GM12865 (cell line): Measurements from ENCODE around the gene EPHA2.

Experiments
- DNase-seq: peaks from one replicate; pipeline ENCODE4 v3.0.0; 2010; ENCODE audit warnings: low read depth
- H3K4me3 ChIP-seq: 2 replicates; pipeline ENCODE4 v1.5.1; 2011; ENCODE audit warnings: mild to moderate bottlenecking, low read depth, low read length, control low read depth
- TF ChIP-seq, protein P1 (sequence below): IDR thresholded peaks from 2 replicates; pipeline ENCODE4 v1.5.1; 2011; ENCODE audit warnings: low read length, control low read depth, low read depth, inconsistent platforms; ENCODE audit not compliant: insufficient read depth; ENCODE audit errors: missing control alignments

Gene EPHA2

DNA sequence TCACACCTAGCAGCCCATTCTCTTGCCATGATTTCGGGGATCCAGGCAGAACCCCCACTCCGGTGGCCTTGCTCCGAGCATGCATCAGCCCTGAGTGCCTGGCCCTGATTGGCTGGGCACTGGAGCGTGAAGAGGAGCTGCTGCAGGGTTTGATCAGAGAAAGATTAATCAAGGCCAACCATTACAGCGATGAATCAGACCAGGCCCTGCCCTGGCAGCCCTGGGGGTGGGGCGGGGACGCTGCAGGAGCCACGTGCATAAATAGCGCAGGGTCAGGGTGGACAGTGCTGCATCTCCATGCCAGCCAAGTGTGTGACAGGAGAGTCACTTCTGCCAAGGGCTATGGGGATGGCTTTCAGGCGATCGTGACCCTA, 79.0 kb downstream of the EPHA2 start:
- DNase-seq, result no peak
- H3K4me3 ChIP-seq, result no peak overlapping the region
- TF ChIP-seq, protein P1, sequence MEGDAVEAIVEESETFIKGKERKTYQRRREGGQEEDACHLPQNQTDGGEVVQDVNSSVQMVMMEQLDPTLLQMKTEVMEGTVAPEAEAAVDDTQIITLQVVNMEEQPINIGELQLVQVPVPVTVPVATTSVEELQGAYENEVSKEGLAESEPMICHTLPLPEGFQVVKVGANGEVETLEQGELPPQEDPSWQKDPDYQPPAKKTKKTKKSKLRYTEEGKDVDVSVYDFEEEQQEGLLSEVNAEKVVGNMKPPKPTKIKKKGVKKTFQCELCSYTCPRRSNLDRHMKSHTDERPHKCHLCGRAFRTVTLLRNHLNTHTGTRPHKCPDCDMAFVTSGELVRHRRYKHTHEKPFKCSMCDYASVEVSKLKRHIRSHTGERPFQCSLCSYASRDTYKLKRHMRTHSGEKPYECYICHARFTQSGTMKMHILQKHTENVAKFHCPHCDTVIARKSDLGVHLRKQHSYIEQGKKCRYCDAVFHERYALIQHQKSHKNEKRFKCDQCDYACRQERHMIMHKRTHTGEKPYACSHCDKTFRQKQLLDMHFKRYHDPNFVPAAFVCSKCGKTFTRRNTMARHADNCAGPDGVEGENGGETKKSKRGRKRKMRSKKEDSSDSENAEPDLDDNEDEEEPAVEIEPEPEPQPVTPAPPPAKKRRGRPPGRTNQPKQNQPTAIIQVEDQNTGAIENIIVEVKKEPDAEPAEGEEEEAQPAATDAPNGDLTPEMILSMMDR, result no peak

- DNase-seq, result no peak
- TF ChIP-seq, protein P1, result no peak
- H3K4me3 ChIP-seq, result no peak overlapping the region
These were observed 79.6 kb downstream of the EPHA2 start for GRCh38 chr1:16076031-16076864.

GRCh38 chr1:16075337-16076030, 80.4 kb downstream of the EPHA2 start:
- H3K4me3 ChIP-seq, result no peak overlapping the region
- DNase-seq, result no peak
- TF ChIP-seq, protein P1, result no peak
